Heart left ventricle (tissue), 13 donors: ENCODE measurements around the gene HIPK4.

Experiments
- CTCF ChIP-seq, 12 donors: fragments of 200-600 bp; sonication (generic) in 4 of 12; IDR thresholded peaks; one replicate each; pipeline versions ENCODE4 v1.5.0 to v1.8.0; 2018 to 2022; ENCODE audit warnings: antibody characterized with exemption in 12 of 12, mild to moderate bottlenecking in 5 of 12
- POLR2A ChIP-seq, 2 donors: fragments of 450-650 bp; IDR thresholded peaks; one replicate each; pipeline ENCODE4 v1.6.1; 2017; ENCODE audit warnings: antibody characterized with exemption in 2 of 2, mild to moderate bottlenecking in 2 of 2, moderate library complexity in 2 of 2
- donor health status: ischemic (EF 13 %, LVEDD 7.1; RV severe dilation, severe dysfunction).
- donor health status: DM: no; HTN: yes; CAD: no.
- donor health status: DM: no; HTN: no; CAD: no.
- donor health status: ischemic (EF 25% LVEDD 6.9; RV normal size, moderate dysfunction).
- donor health status: ischemic (EF 25% LVEDD 5.7; RV mildly dilated, moderate dysfunction).
- donor health status: ischemic (EF 35%, LVEDD 5.7; RV mildly dilated, moderate dysfunction).
- donor health status: nonischemic (EF 11% LVEDD 7.7; RV severe dilation, severe dysfunction).
- donor health status: DM: yes; HTN: yes; CAD: no.
- donor health status: PGD.
- donor health status: ischemic (EF 29% LVEDD 5.4; RV normal size, mild dysfunction).
- donor health status: nonischemic (EF 23%, LVEDD 6.1; RV moderate dilation, normal function).

DNA sequence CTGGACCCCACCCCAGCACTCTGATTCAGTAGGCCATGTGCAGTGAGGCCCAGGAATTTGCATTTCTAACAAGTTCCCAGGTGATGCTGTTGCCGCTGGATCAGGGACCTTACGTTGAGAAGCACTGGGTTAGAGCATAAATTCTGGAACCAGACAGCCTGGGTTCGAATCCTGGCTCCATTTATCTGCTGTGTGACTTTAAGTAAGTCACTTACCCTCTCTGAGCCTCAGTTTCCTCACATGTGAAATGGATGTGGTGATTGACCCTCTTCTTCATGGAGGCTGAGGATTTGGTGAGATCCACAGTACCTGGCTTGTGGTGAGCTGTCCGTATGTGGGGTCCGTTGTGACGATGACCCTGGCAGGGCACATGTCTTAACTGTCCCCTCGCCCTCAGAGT, 15.9 kb downstream of the HIPK4 start:
- TF ChIP-seq POLR2A (IDR thresholded peaks at IDR 0.05) (no peak), CTCF (IDR thresholded peaks at IDR 0.05) (no peak)
